Smooth muscle cell (in vitro differentiated cells): ENCODE data around the gene UGGT2. TPM values are rescaled to one million over a fixed set of nuclear protein-coding genes. Genes with fewer than 3 reads are reported as not detected.

ENCODE experiments used
- DNase-seq: peaks from one replicate; lab custom pipeline; 2025; ENCODE audit not compliant: unreplicated experiment; lab: John Stamatoyannopoulos, UW
- H2AFZ ChIP-seq: fragments of 200-600 bp; sonication (generic); 2 replicates; pipeline ENCODE4 v1.6.0; 2016; ENCODE audit warnings: antibody characterized with exemption, low read depth, mild to moderate bottlenecking
- H3F3A ChIP-seq: fragments of 200-600 bp; sonication (generic); 2 replicates; pipeline ENCODE4 v1.6.0; 2017; ENCODE audit warnings: antibody characterized with exemption, low read depth
- H3K27ac ChIP-seq: fragments of 200-600 bp; sonication (generic); 2 replicates; pipeline ENCODE4 v1.5.1; 2016; ENCODE audit warnings: low read depth, mild to moderate bottlenecking
- H3K27me3 ChIP-seq: fragments of 200-600 bp; sonication (generic); 2 replicates; pipeline ENCODE4 v1.6.1; 2016; ENCODE audit warnings: low read depth, mild to moderate bottlenecking
- H3K36me3 ChIP-seq: fragments of 200-600 bp; sonication (generic); 2 replicates; pipeline ENCODE4 v1.5.1; 2016; ENCODE audit warnings: low read depth
- H3K4me1 ChIP-seq: fragments of 200-600 bp; sonication (generic); 2 replicates; pipeline ENCODE4 v1.5.1; 2016; ENCODE audit warnings: low read depth
- H3K4me2 ChIP-seq: fragments of 200-600 bp; sonication (generic); 2 replicates; pipeline ENCODE4 v1.6.0; 2016; ENCODE audit warnings: mild to moderate bottlenecking
- H3K4me3 ChIP-seq: fragments of 200-600 bp; sonication (generic); 2 replicates; pipeline ENCODE4 v1.5.1; 2016; ENCODE audit warnings: mild to moderate bottlenecking
- H3K79me2 ChIP-seq: fragments of 200-600 bp; sonication (generic); 2 replicates; pipeline ENCODE4 v1.6.0; 2016; ENCODE audit warnings: low read depth, mild to moderate bottlenecking
- H3K9ac ChIP-seq: fragments of 200-600 bp; sonication (generic); 2 replicates; pipeline ENCODE4 v1.6.0; 2016; ENCODE audit warnings: low read depth
- H3K9me3 ChIP-seq: fragments of 200-600 bp; sonication (generic); replicated peaks from 2 replicates; pipeline ENCODE4 v1.5.1; 2016; ENCODE audit warnings: low read depth
- H4K20me1 ChIP-seq: fragments of 200-600 bp; sonication (generic); 2 replicates; pipeline ENCODE4 v1.6.0; 2016; ENCODE audit warnings: low read depth
- WGBS: methylation state at CpG from one replicate; pipeline ENCODE4 v1.1.7; 2016; ENCODE audit warnings: low lambda C conversion rate; 5-methylcytosine and 5-hydroxymethylcytosine counted together
- polyA plus RNA-seq: library from polyadenylated mRNA; unstranded; fragments of >200 nt; fragmentation: Nextera tagmentation; extraction: Ambion mirVana; gene quantifications from 2 replicates; pipeline ENCODE4 v1.2.1, GENCODE V29; 2016
- total RNA-seq: library from RNA; depleted of rRNA; stranded (reverse); fragments of >200 nt; gene quantifications from 2 replicates; pipeline ENCODE4 v1.2.3, GENCODE V29; 2014
- TF ChIP-seq, protein P1 (sequence below): fragments of 200-600 bp; sonication (generic); IDR thresholded peaks from 2 replicates; pipeline ENCODE4 v1.5.1; 2017; ENCODE audit warnings: borderline replicate concordance, mild to moderate bottlenecking, antibody characterized with exemption; ENCODE audit not compliant: insufficient read depth, poor library complexity, severe bottlenecking

UGGT2 gene
- total and polyA plus RNA-seq, 2 experiments from 2014 or later: 27.4 to 67.2 TPM

DNA sequence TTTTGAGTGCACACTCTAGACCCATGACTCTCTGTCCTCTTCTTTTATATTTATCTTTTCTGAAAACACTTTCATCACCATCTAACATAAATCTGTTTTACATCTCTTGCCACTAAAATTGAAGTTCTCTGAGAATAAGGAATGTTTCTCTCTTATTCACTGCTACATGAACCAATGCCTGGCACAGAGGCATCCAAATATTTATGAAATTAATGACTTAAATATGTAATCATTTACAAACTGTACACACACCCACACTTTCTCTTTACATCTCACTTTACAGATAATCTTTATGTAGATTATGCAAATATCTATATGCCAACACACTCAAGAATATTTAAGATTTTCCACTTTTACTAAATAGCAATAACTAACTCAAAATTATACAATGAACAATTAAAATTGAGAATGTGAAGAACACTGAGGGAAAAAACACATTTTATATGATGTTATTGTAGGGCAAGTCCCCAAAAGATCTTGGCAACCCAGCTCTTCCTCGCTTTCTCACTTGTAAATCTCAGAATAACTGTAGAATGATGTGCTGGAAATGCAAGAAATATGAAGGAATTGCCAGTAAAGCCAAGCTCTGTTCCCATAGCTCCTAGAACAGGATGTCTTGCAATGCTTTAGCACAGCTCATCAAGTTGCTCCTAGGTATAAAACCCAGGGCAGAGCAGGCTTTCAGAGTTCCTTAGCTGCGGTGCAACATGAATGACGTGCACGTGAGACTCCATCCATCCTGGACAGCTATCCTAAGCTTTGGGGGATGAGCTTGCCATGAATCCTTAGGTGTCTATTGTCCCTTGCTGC lies 50.7 kb downstream of the UGGT2 start:
- Histone ChIP-seq H3K9me3 (no peaks in the 10 kb centered on the region), H3K36me3 (no peaks in the 10 kb centered on the region), H3F3A (no peaks in the 10 kb centered on the region), H2AFZ (no peak overlapping the region), H4K20me1 (peaks cover 3% of the 10 kb centered on the region), H3K9ac (no peak overlapping the region), H3K27ac (no peak overlapping the region), H3K4me2 (no peak overlapping the region), H3K4me1 (no peaks in the 10 kb centered on the region), H3K79me2 (no peaks in the 10 kb centered on the region), H3K27me3 (no peaks in the 10 kb centered on the region), H3K4me3 (no peak overlapping the region)
- no peak for DNase-seq
- WGBS: 92% methylated on average over 4 of the region's 4 CpGs
- TF ChIP-seq, protein P1, sequence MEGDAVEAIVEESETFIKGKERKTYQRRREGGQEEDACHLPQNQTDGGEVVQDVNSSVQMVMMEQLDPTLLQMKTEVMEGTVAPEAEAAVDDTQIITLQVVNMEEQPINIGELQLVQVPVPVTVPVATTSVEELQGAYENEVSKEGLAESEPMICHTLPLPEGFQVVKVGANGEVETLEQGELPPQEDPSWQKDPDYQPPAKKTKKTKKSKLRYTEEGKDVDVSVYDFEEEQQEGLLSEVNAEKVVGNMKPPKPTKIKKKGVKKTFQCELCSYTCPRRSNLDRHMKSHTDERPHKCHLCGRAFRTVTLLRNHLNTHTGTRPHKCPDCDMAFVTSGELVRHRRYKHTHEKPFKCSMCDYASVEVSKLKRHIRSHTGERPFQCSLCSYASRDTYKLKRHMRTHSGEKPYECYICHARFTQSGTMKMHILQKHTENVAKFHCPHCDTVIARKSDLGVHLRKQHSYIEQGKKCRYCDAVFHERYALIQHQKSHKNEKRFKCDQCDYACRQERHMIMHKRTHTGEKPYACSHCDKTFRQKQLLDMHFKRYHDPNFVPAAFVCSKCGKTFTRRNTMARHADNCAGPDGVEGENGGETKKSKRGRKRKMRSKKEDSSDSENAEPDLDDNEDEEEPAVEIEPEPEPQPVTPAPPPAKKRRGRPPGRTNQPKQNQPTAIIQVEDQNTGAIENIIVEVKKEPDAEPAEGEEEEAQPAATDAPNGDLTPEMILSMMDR: no peak

DNA sequence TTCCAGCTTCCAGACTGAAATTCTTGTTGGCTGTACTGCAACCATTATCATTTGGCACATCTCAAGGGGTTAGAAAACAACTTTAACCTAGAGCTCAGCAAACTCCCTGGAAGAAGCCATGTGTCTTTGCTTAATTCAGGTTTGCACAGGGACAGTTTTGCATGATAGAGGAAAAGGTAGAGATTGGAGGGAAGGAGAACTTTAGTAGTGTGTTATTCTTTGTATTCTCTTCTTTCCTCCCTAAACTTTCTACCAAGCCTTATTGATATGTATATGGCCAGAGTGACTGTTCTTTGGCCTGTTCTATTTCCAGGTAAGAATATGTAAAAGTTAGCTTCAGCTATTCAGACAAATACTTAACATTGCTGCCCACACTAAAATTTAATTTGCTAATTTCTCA lies 53.1 kb downstream of the UGGT2 start:
- H2AFZ ChIP-seq: no peak overlapping the region
- no peak overlapping the region for H3K4me3 ChIP-seq
- DNase-seq: no peak
- H4K20me1 ChIP-seq: peaks cover 3% of the 10 kb centered on the region
- no peak overlapping the region for H3K4me2 ChIP-seq
- H3F3A ChIP-seq: no peaks in the 10 kb centered on the region
- no peaks in the 10 kb centered on the region for H3K9me3 ChIP-seq
- H3K4me1 ChIP-seq: no peaks in the 10 kb centered on the region
- H3K27ac ChIP-seq: no peak overlapping the region
- H3K9ac ChIP-seq: no peak overlapping the region
- no peaks in the 10 kb centered on the region for H3K27me3 ChIP-seq
- no peaks in the 10 kb centered on the region for H3K79me2 ChIP-seq
- TF ChIP-seq, protein P1: no peak
- H3K36me3 ChIP-seq: peaks cover 4% of the 10 kb centered on the region

DNA sequence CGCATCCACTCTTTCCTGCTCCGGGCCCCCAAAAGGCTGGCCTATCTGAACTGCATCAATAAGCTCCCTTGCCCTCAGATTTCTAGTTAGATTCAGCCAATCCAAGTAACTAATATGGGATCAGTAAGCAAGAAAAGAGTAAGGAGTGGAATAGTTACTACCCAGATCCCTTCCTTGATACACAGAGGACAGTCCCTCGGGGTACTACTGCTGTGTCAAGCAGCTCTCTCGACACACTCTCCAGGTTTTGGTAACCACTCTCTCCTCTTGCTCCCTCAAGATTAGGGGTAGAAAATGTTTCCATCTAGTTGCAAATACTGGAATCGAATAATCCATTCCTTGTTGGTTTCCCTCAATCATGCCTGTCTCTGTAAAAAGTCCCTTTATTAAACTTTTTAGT lies 65.4 kb downstream of the UGGT2 start:
- no peak for DNase-seq
- H4K20me1 ChIP-seq: no peaks in the 10 kb centered on the region

More for the DNA sequence above, 65.4 kb downstream of the UGGT2 start:
- no peak overlapping the region for H2AFZ ChIP-seq
- H3K36me3 ChIP-seq: no peaks in the 10 kb centered on the region
- H3K9me3 ChIP-seq: no peaks in the 10 kb centered on the region
- TF ChIP-seq, protein P1: no peak
- no peaks in the 10 kb centered on the region for H3K27me3 ChIP-seq
- no peak overlapping the region for H3K9ac ChIP-seq
- H3K4me2 ChIP-seq: no peak overlapping the region
- no peak overlapping the region for H3K4me3 ChIP-seq
- no peaks in the 10 kb centered on the region for H3K79me2 ChIP-seq
- no peaks in the 10 kb centered on the region for H3K4me1 ChIP-seq
- no peak overlapping the region for H3K27ac ChIP-seq
- WGBS: 97% methylated on average over 5 of the region's 5 CpGs
- H3F3A ChIP-seq: no peaks in the 10 kb centered on the region
